Esophagus muscularis mucosa (tissue), 4 donors: Measurements from ENCODE around the gene MRPL20. TPM values are rescaled to one million over a fixed set of nuclear protein-coding genes. Genes with fewer than 3 reads are reported as not detected.

Experiments
- DNase-seq: peaks from one replicate; pipeline ENCODE4 v3.0.0-alpha.2; 2017; ENCODE audit errors: extremely low spot score
- H3K27ac ChIP-seq, 4 donors: fragments of 200-600 bp; sonication (generic); replicated peaks in 1 of 4; 1 replicate in 3 of 4; 2 replicates in 1 of 4; pipeline ENCODE4 v1.5.1; 2016 to 2019; ENCODE audit warnings: mild to moderate bottlenecking in 1 of 4
- H3K27me3 ChIP-seq, 4 donors: fragments of 200-600 bp; sonication (generic); one replicate each; pipeline versions ENCODE4 v1.5.1 to v1.6.0; 2016 to 2019
- H3K36me3 ChIP-seq, 4 donors: fragments of 200-600 bp; sonication (generic); one replicate each; pipeline ENCODE4 v1.5.1; 2016 to 2019
- H3K4me1 ChIP-seq, 4 donors: fragments of 200-600 bp; sonication (generic); one replicate each; pipeline ENCODE4 v1.5.1; 2016 to 2019
- H3K4me3 ChIP-seq, 4 donors: fragments of 200-600 bp; sonication (generic); 1 replicate in 2 of 4; 2 replicates in 2 of 4; pipeline ENCODE4 v1.5.1; 2016 to 2019; ENCODE audit warnings: mild to moderate bottlenecking in 4 of 4, moderate library complexity in 1 of 4
- H3K9me3 ChIP-seq, 4 donors: fragments of 200-600 bp; sonication (generic); 1 replicate in 3 of 4; 2 replicates in 1 of 4; pipeline ENCODE4 v1.5.1; 2016 to 2019
- CTCF ChIP-seq, 3 experiments: fragments of 200-600 bp in 2 of 3; fragments of 450-650 bp in 1 of 3; sonication (generic) in 2 of 3; IDR thresholded peaks; one replicate each; pipeline ENCODE4 v1.5.1; 2017 to 2019; ENCODE audit warnings: antibody characterized with exemption in 3 of 3, mild to moderate bottlenecking in 2 of 3, moderate library complexity in 1 of 3
- EP300 ChIP-seq: sonication (generic); formaldehyde crosslinking; IDR thresholded peaks from one replicate; pipeline ENCODE4 v1.6.1; 2017; ENCODE audit warnings: antibody characterized with exemption
- POLR2A ChIP-seq: fragments of 450-650 bp; IDR thresholded peaks from one replicate; pipeline ENCODE4 v1.6.1; 2017; ENCODE audit warnings: antibody characterized with exemption, moderate library complexity, mild to moderate bottlenecking, low read depth
- POLR2AphosphoS5 ChIP-seq, 2 donors: sonication (generic); formaldehyde crosslinking; IDR thresholded peaks; one replicate each; pipeline ENCODE4 v1.6.1; 2017; ENCODE audit warnings: antibody characterized with exemption in 2 of 2
- WGBS: methylation state at CpG from one replicate; pipeline ENCODE4 v1.1.5; 2018; 5-methylcytosine and 5-hydroxymethylcytosine counted together
- intact Hi-C: fragments of 100-400 bp; cut with DNase I; formaldehyde crosslinking; loops from one replicate; pipeline ENCODE4 v1.15.1; 2023
- total RNA-seq, 4 donors: library from RNA; depleted of rRNA; stranded (reverse); fragments of >200 nt; gene quantifications; one replicate each; pipeline versions ENCODE4 v1.1.0 to v1.2.1, GENCODE V29; 2016

MRPL20 gene
- total RNA-seq, 4 donors from 2014 or later = 144 to 175 (median 155) TPM

GRCh38 chr1:1364266-1364665 lies 42.8 kb downstream of the MRPL20 start:
- DNase-seq = no peak
- H3K27me3 ChIP-seq = peaks cover 0 to 9% (median 0%) of the 10 kb centered on the region in 4 donors
- intact Hi-C loops = no loop called here
- 77% methylated on average over 9 of the region's 14 CpGs for WGBS
- TF ChIP-seq EP300 = no peak
- TF ChIP-seq CTCF (IDR thresholded peaks at IDR 0.05) = no peak
- no peak for TF ChIP-seq POLR2A
- no peaks in the 10 kb centered on the region for H3K9me3 ChIP-seq
- H3K27ac ChIP-seq = no peak overlapping the region
- no peak overlapping the region for H3K4me3 ChIP-seq
- peaks cover 6 to 32% (median 30%) of the 10 kb centered on the region in 4 donors for H3K4me1 ChIP-seq
- no peaks in the 10 kb centered on the region for H3K36me3 ChIP-seq

GRCh38 chr1:1361982-1362423 lies 45.1 kb downstream of the MRPL20 start:
- H3K4me1 ChIP-seq = peaks cover 6 to 54% (median 50%) of the 10 kb centered on the region in 4 donors
- 29% methylated on average over 7 of the region's 13 CpGs for WGBS

GRCh38 chr1:1361233-1361981 lies 45.7 kb downstream of the MRPL20 start:
- peaks cover 11 to 60% (median 55%) of the 10 kb centered on the region in 4 donors for H3K4me1 ChIP-seq
- H3K9me3 ChIP-seq = no peaks in the 10 kb centered on the region
- H3K4me3 ChIP-seq = no peak overlapping the region
- intact Hi-C loops = no loop called here
- no peaks in the 10 kb centered on the region for H3K36me3 ChIP-seq
- H3K27me3 ChIP-seq = peaks cover 0 to 36% (median 5%) of the 10 kb centered on the region in 4 donors
- TF ChIP-seq CTCF (IDR thresholded peaks at IDR 0.05) (no peak), POLR2AphosphoS5 (IDR thresholded peaks at IDR 0.05) (no peak), POLR2A (no peak), EP300 (no peak)
- no peak for DNase-seq
- peak overlapping the region; percentile 39 to 84 (median 69) for H3K27ac ChIP-seq
- WGBS = 70% methylated on average over 25 of the region's 35 CpGs

More at GRCh38 chr1:1361982-1362423, 45.1 kb downstream of the MRPL20 start:
- Histone ChIP-seq H3K27ac (peak overlapping the region; percentile 39 to 84 (median 69)), H3K4me3 (no peak overlapping the region), H3K27me3 (peaks cover 0 to 30% (median 0%) of the 10 kb centered on the region in 4 donors), H3K9me3 (no peaks in the 10 kb centered on the region), H3K36me3 (no peaks in the 10 kb centered on the region)
- intact Hi-C loops = no loop called here
- TF ChIP-seq POLR2AphosphoS5 (IDR thresholded peaks at IDR 0.05) (peak in 1 of 2 donors; percentile 32), POLR2A (no peak), CTCF (IDR thresholded peaks at IDR 0.05) (peak in 1 of 3 experiments; percentile 7), EP300 (no peak)
- DNase-seq = no peak

- no peak for TF ChIP-seq POLR2A
- TF ChIP-seq POLR2AphosphoS5 (IDR thresholded peaks at IDR 0.05) = peak; percentile 34 to 45
- no peak for TF ChIP-seq CTCF (IDR thresholded peaks at IDR 0.05)
- no peak for TF ChIP-seq EP300
- Histone ChIP-seq H3K4me1 (peaks cover 12 to 68% (median 63%) of the 10 kb centered on the region in 4 donors), H3K9me3 (no peaks in the 10 kb centered on the region), H3K27me3 (peaks cover 0 to 44% (median 7%) of the 10 kb centered on the region in 4 donors), H3K4me3 (no peak overlapping the region), H3K36me3 (no peaks in the 10 kb centered on the region), H3K27ac (peak overlapping the region; percentile 81 to 88 (median 84))
- DNase-seq = no peak
- intact Hi-C loops = no loop called here
- WGBS = 71% methylated on average over 18 of the region's 20 CpGs
Measured at GRCh38 chr1:1360506-1361169, 46.5 kb downstream of the MRPL20 start.
